NCI-H2196 (cell line): ENCODE data around the gene REXO1.

Experiments used
- DNase-seq: peaks from one replicate; lab custom pipeline; 2025; ENCODE audit not compliant: unreplicated experiment; lab: John Stamatoyannopoulos, UW

Gene REXO1

DNA sequence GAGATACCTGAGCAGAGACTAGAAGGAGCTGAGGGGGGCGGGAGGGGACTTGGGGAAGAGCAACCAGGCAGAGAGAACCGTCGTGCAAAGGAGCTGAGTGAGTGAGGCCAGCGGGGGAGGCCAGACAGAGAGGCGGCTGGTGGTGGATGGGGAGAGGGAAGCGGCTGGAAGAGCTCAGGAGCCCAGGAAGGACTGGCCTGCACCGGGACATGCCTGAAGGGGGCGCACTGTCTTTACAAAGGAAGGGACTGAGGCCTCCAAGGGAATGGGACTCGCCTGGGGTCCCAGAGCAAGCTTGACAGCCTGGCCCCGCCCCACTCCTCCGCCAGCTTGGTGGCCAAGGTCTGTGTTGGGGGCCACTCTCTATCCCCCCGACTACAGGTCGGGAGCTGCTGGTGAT is 80.0 kb downstream of the REXO1 start:
- no peak for DNase-seq

DNA sequence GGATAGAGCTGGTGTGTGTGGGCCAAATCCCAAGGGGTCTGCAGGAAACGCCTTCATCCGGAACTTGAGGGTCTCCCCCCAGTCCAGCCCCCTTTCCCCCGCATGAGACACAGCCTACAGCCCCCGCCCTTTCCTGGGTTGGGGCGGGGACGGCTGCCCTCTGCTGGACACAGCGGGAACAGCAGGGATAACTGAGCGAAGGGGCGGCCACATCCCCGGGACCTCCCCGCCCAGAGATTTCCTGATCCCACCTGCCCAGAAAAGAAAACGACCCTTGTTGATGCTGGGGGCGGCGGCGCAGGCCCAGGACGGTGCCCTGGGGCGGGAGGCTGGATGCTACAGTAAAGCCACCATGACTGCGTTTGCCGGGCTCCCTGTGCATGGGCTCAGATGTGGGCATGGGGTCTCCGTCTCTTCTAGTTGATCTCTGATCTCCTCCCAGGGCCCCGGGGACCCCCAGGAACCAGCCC is 80.8 kb downstream of the REXO1 start:
- DNase-seq, result peak; percentile 41

DNA sequence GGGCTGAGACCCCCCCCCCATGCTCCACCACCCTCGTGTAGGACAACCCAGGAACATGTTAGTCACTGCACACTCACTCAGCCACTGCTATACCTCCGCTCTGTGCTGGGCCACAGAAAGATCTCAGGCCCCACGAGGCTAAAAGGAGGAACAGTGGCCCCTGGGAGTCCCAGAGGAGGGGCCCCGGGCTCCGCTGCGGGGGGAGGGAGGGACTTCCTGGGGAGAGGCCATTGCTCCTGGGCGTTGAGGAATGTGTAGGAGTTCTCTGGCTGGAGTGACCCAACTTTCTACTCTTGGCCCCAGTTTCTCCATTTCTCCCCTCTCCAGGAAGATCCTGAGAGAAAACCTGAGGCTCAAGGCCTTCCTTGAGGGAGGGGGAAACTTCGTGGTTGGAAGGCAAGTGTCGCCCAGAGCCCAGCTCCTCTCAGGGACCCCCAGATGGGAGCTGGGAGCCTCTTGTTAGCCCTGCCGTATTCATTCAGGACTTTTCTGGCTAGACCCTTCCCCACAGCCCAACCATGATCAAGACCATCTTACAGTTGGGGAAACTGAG is 81.4 kb downstream of the REXO1 start:
- DNase-seq, result no peak

DNA sequence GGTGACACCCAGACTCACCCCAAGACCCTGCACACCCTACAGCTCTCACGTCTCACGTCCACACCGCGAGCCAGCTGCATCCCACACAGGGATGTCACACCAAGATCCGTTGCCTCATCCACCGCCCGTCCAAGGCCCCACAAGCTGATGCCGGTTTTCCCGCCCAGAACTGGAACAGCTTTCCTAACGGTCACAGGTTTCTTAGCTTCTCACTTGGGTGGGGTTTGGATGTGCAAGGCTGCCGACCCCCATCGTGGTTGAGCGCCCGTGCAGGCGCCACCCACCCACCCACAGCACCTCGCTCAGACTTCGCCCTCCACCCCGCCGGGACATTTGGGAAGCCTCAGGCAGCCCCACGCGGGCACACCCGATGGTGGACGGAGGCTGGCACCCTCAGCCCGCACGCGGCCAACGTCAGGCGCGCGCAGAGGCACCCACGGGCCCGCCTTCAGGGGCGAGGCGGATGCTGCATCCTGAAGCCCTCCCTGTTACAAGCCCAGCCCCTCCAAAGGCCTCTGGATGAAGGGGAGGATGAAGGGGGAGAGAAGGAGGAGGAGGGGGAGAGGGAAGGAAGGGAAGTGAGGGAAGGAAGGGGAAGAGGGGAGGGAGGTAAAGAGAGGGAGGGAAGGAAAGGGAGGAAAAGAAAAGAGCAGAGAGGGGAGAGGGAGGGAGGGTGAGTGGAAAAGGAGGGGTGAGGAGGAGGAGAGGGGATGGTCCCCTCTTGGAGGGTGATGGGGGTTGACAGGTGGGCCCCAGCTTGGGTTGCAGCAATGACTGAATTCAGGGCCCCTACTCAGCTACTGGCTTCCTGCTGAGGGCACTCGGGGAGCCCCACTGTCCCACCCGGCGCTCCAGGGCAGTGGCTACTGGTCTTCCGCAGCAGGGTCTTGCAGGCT is 82.1 kb downstream of the REXO1 start:
- no peak for DNase-seq
